GM21723 (cell line): ENCODE data around the gene CTSZ.
A peak's percentile ranks its signal among the peaks of the same experiment; 100 is the strongest.
"Not testable (repeated sequence)": the region's sequence is repeated elsewhere in the genome, so short reads cannot be mapped to it uniquely, and the experiment has no call there.

ENCODE experiments used
- ATAC-seq: cut with Tn5 transposase; IDR thresholded peaks from one replicate; pipeline ENCODE4 v1.9.1; 2021; ENCODE audit warnings: mild to moderate bottlenecking, moderate library complexity; ENCODE audit not compliant: unreplicated experiment

CTSZ gene

DNA sequence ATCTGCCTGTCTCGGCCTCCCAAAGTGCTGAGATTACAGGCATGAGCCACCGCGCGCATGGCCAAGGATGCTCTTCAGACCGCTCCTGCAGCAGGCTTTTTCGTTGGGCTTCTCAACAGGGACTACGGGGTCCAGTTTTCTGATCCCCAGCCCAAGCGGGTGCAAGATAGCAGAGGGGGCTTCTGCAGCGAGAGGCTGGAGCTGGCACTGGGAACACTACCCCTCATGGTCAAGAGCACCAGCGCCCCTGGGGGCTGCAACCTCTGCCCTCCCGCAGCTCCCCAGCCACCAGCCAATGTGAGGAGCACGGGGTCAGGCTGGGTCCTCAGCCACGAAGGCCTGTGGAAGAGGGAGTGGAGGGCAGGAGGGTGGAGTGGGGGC, 6.0 kb downstream of the CTSZ start:
- no peak for ATAC-seq

DNA sequence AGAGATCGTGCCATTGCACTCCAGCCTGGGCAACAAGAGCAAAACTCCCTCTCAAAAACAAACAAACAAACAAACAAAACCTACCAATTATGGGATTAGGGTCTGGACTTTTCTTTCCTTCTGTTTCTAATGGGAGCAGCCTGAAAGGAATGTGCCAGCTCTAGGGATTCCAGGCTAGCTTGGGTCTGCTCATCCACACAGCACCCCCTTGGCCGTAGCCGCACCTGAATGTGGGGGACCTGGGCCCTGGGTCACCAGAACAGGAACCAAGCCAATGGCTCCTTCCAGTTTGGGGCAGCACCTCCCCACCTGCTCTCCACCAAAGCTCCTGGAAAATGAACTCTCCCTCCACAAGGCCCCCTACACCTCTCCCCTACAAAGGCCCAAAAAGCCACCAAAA, 6.7 kb downstream of the CTSZ start:
- ATAC-seq: no peak

DNA sequence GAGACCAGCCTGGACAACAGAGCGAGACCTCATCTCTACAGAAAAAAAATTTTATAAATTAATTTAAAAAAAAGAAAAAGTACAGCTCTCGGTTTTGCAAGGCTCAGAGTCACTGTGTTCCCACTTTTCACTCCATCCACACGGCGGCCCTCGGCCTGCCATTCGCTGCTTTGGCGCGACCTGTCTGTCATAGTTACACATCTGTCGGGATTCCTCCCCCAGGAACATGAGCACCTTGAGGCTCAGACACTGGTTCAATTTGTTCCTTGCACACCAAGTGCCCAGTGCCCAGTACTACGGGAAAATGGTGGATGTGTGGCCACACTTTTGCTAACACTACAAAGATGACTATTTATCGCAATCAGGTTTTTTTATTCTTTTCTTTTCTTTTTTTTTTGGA, 8.4 kb downstream of the CTSZ start:
- no peak for ATAC-seq

DNA sequence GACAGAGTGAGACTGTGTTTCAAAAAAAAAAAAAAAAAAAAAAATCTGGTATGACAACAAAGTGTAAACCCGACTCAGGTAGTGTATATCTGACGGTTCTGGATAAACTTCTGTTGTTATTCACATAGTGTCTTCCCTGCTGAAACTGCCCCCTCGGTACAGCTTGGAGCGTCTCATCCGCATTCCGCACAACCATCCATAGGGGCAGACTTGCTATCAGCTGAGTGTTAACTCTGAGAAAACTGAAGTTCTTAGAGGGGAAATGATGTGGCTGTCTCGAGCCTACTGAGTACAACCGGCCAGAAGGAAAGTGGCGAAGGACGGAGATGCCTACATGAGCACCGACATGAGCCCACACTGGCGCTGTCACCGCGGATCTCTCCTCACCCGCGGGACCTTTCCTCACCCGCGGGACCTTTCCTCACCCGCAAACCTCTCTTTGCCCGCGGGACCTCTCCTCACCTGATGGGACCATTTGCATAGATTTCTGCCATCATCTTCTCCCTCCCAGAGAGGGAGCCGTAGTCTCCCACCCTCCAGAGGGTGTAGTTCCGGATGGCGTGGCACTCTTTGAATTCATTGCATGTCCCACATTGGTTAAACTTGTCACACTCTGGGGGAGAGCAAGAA, 9.8 kb downstream of the CTSZ start:
- ATAC-seq: no peak

DNA sequence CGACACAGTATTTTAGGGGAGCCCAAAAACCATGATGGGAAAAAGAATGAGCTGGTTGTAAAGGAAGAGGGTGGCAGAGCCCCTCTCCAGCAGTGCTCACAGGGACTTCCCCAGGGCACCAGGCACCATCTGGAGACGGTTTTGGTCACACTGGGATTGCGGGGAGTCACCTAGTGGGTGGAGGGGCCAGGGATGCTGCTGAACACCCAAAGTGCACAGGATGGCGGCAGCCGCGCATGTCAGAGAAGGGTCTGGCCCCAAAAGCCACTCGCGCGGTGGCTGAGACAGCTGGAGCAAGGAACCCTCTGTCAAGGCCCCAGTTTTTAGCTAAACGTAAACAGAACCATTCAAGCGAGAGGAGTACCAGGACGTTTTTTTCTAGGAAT, 10.8 kb downstream of the CTSZ start:
- no peak for ATAC-seq

DNA sequence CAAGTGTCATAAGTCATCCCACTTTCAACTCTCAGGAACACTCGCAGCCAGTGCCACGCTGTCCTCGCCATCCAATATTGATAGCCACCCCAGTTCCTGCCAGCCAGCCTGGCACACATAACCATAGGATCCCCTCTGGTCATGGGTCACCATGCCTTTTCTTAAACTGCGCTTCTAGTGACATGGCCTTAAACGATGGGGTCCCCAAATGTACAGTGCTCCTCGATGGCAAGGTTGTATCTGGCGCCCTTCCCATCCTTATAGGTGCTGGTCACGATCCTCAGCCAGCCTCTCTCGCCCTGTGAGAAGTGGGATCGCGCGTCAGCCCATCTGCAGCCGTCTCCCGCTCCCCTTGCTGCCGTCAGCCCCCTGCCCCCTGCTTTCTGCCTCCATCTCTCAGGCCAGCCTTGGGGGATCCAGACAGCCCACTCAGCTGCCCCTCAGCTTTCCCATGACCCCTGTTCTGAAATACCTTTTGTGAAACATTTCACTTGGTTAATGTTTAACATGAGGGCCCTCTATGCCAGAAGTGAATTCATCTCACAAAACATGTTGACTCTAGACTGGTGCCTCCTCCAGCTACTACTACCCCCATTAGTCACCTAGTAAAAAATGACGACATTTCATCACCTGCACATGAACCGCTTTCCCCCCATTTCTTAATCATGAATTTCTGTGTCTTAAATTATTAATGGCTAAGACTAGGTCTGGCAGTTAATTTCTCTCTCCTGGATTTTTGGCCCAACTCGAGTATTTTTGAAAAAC, 11.4 kb downstream of the CTSZ start:
- no peak for ATAC-seq

DNA sequence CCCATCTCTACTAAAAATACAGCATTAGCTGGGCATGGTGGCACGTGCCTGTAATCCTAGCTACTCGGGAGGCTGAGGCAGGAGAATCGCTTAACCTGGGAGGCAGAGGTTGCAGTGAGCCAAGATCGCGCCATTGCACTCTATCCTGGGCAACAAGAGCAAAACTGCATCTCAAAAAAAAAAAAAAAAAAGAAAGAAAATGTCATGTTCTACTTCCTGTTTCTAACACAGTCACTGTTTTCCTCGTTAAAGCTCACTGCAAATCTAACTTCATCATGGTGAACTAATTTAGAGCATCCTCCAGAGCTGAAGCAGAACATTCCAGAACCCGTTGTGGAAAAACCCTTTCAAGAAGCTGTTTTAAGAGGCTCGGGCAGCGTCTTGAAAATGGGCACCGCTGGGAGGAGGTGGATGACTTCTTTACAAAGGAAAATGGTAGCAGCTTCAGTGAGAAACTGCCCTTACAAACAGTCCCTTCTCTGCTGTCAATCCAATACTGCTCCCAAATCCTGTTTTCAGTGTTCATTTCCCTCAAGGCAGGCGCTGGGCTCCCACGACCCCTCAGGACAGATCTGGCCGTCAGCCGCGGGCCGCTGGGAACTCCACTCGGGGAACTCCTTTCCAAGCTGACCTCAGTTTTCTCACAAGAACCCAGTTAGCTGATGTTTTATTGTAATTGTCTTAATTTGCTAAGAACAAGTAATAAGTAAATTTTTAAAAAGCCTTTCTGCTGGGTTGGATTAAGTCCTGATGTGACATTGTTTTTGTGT, 12.5 kb downstream of the CTSZ start:
- no peak for ATAC-seq

DNA sequence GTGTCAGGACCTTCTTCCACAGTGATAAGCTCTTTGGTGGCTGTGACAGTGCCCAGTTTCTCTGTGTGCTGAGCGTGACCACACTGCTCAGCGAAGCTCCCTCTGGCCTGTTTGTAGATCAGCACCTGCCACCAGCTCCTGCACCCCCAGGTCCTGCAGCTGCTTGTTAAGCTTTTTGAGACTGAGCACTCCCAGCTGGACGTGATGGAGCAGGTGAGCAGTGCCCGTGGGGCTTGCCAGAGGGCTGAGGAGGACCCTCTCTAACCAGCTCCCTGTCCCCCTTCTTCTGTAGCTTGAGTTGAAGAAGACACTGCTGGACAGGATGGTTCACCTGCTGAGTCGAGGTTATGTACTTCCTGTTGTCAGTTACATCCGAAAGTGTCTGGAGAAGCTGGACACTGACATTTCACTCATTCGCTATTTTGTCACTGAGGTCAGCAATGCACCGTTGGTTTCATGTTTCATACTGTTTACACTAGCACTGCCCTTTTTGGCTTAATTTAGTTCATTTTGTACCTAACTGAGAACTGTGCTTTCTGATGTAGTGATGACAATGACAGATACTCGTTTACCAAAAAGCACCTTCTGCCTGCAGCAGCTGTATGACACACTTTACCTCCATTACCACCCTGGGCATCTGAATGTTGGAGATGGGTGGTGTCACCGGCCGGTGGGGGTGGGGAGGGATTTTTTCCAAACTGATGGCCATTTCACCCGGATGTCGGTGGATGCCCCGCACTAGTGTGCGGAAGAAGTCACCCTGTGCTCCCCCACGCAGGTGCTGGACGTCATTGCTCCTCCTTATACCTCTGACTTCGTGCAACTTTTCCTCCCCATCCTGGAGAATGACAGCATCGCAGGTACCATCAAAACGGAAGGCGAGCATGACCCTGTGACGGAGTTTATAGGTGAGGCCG, 13.5 kb downstream of the CTSZ start:
- ATAC-seq: peak; percentile 62

DNA sequence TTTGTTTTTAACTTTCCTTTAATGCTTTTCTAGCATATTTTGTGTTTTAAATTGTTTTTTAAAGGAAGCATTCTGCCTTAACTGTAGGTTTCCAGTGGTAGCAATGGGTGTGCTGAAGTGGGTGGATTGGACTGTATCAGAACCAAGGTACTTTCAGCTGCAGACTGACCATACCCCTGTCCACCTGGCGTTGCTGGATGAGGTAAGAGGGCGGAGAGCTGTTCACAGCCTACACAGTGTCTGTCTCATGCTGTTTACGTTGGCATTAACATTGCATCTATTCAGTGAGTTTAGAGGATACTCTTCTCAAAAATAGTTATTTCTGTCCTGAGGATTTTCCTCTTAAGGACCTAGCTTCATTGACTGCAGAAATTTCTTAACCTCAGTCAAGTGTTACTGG, 14.1 kb downstream of the CTSZ start:
- peak; percentile 9 for ATAC-seq

DNA sequence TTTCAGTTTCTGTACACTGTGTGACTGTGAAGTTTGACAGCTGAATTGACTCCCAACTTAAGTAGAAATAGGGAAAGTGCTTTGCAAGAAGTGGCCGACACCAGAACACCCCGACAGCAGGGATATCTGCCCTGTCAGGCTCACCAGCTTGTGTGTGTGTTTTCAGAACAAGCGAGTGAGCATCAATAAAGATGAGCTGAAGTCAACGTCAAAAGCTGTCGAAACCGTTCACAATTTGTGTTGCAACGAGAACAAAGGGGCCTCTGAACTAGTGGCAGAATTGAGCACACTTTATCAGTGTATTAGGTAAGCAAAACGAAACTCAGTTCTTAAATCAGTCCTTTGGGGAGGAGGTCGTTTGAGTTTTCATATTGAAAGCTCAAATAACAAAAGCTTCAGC, 15.3 kb downstream of the CTSZ start:
- ATAC-seq: no peak

DNA sequence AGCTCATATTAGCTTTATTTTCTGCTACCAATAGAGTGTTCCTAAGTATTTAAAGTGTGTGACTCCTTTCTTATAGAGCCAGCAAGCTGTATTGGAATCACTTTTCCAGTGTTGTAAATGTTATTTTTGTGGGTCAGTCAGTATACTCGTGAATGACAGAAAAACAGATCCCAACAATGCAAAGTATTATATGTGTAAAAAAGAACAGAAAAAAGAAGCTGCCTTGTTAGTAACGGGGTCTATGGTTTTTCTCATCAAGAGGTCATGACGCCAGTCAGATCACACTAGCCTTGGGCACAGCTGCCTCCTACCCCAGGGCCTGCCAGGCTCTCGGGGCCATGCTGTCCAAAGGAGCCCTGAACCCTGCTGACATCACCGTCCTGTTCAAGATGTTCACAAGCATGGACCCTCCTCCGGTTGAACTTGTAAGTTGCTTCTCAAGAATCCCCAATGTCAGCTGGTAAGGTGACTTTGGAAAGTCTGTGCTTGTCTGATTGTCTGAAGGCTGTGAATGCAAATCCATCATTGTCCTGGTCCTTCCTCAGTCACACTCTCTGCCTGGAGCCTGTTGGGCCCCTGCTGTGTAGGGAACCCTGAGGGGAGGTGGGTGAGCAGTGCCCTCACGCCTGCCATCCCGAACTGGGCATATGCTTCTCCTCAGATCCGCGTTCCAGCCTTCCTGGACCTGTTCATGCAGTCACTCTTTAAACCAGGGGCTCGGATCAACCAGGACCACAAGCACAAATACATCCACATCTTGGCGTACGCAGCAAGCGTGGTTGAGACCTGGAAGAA, 16.2 kb downstream of the CTSZ start:
- ATAC-seq: no peak

DNA sequence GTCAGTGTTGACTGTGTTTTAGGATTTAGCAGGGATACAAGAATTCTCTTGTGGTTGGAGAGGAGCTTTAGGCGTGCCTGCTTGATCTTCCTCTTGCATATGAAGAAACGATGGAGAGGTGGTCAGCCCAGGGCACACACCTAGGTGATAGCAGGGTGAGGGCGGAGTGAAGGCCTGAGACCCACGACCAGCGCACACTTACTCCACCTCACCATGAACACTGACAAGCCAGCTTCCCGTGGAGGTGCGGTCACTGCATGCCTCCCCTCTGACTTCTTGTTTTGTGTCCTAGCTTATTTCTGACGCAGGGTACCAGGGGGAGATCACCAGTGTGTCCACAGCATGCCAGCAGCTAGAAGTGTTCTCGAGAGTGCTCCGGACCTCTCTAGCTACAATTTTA, 17.9 kb downstream of the CTSZ start:
- no peak for ATAC-seq

DNA sequence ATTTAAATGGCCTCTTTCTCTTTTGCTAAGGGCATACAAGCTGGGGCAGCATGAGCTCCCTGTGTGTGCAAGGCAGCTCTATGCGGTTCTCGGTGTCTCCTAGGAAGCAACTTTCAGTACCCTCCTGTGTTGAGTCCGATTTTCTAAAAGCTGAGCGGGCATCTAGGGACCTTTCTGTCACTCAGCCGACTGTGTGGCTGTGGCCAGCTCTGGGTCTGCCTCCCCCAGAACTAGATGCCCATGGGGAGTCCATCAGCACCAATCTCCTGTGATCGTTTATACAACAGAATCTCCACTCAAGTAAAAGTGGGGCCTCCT, 18.5 kb downstream of the CTSZ start:
- no peak for ATAC-seq

DNA sequence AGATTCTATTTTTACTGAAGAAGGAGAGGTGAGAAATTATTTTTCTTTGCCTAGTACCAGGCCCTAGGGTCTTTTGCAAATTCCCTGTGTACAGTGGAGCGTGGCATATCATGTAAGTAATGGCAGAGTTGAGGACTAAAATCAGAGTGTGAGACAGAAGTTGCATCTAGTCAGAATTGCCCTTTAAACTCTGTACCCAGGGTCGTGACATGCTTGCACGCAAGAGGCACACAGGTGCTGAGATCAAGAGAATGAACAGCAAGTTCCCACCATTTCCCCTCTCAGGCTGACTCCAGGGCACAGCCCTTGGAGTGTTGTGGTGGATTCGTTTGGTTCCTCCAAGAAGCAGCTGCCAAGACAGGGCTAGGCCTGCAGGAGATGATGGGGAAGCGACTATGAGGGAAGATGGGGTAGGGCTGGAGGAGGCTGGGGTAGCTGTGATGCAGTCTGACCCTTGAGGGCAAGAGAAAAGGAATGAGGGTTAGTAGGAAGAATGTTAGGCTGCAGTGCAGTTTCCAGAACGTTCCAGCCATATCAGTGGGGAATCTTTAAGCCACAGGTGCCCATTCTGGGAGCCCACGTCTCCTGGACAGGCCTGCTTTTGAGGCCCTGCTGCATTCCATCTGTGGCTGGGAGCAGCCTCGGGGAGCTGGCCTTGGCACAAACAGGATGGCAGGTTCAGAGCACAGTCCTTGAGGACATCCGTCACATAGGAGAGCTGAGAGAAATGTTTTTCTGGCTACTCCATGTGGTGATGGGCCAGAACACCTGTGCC, 19.1 kb downstream of the CTSZ start:
- ATAC-seq: no peak

DNA sequence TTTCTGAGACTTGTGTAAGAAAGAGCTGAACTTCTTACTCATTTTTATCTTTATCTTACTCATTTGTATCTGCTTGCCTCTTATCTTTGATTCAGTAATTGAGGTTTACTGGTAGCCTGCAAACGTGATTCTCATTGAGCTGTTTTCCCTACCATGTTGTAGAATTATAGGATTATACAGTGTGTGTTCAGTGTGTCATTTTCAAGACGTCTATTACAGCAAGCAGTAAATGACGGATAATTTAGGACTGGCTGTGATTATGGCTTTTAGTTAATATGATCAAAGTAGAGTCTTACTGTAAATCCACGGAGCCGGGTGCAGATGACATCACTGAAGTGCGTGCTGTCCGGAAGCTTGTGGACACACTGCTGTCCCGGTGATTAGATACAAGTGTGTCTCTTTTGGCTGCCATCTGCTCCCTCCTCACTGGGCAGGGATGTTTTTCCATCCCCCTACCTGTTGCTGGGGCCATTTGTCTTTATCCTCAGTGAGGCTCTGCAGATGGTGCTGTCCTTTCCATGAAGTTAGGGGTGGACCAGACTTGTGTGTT, 20.0 kb downstream of the CTSZ start:
- ATAC-seq: no peak

DNA sequence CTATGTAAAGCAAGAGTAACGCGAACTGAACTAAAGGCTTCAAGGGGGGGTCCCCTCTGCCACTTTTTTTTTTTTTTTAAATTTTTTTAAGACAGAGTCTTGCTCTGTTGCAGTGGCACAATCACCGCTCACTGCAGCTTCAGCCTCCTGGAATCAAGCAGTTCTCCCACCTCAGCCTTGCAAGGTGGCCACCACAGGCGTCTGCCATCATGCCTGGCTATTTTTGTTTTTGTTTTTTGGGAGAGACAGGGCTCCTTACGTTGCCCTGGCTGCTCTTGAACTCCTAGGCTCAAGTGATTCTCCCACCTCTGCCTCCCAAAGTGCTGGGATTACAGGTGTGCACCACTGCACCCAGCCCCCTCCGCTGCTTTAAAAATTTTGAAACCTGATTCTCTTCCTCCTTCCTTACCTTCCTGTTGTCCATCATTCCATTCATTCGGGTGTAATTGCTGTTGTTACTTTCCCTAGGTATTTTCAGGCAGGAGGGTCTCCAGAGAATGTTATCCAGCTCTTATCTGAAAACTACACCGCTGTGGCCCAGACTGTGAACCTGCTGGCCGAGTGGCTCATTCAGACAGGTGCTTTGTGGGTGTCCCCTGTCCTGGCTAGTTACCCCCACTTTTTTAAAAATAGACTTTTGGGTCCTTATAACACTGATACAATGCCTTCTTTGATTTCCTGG, 20.6 kb downstream of the CTSZ start:
- ATAC-seq: no peak

DNA sequence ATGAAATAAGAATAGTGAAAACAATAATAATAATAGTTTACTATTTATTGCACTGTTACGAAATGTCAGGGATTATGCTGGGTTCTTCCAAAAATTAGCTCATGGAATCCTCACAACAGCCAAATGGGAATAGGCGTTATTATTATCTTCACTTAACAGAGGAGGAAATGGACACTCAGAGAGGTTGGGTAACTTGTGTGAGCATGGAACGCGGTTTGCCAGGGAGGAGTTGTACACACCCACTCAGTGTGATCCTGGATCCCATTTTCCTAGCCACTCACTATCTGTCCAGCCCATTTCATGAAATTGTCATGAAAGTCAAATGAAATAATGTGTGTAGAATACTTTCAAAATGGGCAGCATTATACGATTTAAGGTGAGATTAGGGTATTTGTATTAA, 21.4 kb downstream of the CTSZ start:
- ATAC-seq: no peak

DNA sequence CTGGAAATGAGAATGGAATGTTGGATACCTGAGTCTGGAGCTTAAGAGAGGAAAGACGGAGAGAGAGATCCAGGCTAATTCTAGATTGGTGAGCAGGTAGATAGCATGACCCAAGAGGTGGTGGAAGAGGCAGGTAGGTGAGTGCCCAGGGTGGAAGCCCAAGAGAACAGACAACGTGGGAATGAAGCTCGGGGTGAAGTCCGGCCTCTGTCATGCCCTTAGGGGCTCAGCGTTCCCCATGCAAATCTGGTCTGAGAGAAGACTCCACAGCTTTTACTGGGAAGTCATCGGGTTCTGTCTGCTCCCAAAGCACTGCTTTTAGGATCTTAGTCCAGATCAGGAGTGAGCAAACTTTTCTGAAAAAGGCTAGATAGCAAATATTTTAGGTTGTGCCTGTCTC, 22.4 kb downstream of the CTSZ start:
- no peak for ATAC-seq

DNA sequence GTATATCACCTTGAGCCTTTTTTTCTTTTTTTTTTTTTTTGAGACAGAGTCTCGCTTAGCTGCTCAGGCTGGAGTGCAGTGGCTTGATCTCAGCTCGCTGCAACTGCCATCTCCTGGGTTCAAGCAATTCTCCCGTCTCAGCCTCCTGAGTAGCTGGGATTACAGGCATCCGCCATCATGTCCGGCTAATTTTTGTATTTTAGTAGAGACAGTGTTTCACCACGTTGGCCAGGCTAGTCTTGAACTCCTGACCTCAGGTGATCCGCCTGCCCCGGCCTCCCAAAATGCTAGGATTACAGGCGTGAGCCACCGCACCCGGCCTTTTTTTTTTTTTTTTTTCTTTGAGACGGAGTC, 24.0 kb downstream of the CTSZ start:
- not testable (repeated sequence) for ATAC-seq
